Upper lobe of left lung (tissue), 6 donors: Measurements from ENCODE around the gene RNU5D-1. TPM values are rescaled to one million over a fixed set of nuclear protein-coding genes. Genes with fewer than 3 reads are reported as not detected.

Source experiments
- ATAC-seq, 2 donors: fragments of 200-7000 bp; cut with Tn5 transposase; one replicate each; pipeline ENCODE4 v1.9.1; 2022; ENCODE audit warnings: mild to moderate bottlenecking in 2 of 2, moderate library complexity in 2 of 2; ENCODE audit not compliant: low FRiP score in 2 of 2
- DNase-seq, 2 donors: peaks; one replicate each; pipeline ENCODE4 v3.0.0-alpha.2; 2019 to 2020
- H3K27ac ChIP-seq, 4 donors: fragments of 200-600 bp; sonication (generic); one replicate each; pipeline ENCODE4 v1.5.1; 2016 to 2019
- H3K27me3 ChIP-seq, 4 donors: fragments of 200-600 bp; sonication (generic); one replicate each; pipeline ENCODE4 v1.5.1; 2017 to 2019
- H3K36me3 ChIP-seq, 4 donors: fragments of 200-600 bp; sonication (generic); one replicate each; pipeline ENCODE4 v1.5.1; 2016 to 2019
- H3K4me1 ChIP-seq, 4 donors: fragments of 200-600 bp; sonication (generic); one replicate each; pipeline ENCODE4 v1.5.1; 2018 to 2019
- H3K4me3 ChIP-seq, 4 donors: fragments of 200-600 bp; sonication (generic); one replicate each; pipeline ENCODE4 v1.5.1; 2017 to 2019; ENCODE audit warnings: mild to moderate bottlenecking in 2 of 4, moderate library complexity in 1 of 4
- H3K9me3 ChIP-seq, 4 donors: fragments of 200-600 bp; sonication (generic); one replicate each; pipeline ENCODE4 v1.5.1; 2018 to 2019
- CTCF ChIP-seq, 6 experiments: fragments of 450-650 bp in 4 of 6; fragments of 200-600 bp in 2 of 6; sonication (generic) in 2 of 6; IDR thresholded peaks; one replicate each; pipeline ENCODE4 v1.5.1; 2016 to 2019; ENCODE audit warnings: antibody characterized with exemption in 6 of 6
- EP300 ChIP-seq, 4 donors: sonication (generic); formaldehyde crosslinking; IDR thresholded peaks; one replicate each; pipeline ENCODE4 v1.5.1; 2017; ENCODE audit warnings: antibody characterized with exemption in 4 of 4, control low read depth in 2 of 4
- POLR2A ChIP-seq, 4 donors: fragments of 450-650 bp; IDR thresholded peaks; one replicate each; pipeline ENCODE4 v1.5.1; 2016 to 2017; ENCODE audit warnings: antibody characterized with exemption in 4 of 4, mild to moderate bottlenecking in 2 of 4
- POLR2AphosphoS5 ChIP-seq, 2 donors: sonication (generic); formaldehyde crosslinking; IDR thresholded peaks; one replicate each; pipeline ENCODE4 v1.5.1; 2017; ENCODE audit warnings: antibody characterized with exemption in 2 of 2
- WGBS, 2 donors: methylation state at CpG; one replicate each; pipeline ENCODE4 v1.1.5; 2017 to 2018; 5-methylcytosine and 5-hydroxymethylcytosine counted together
- total RNA-seq, 6 donors: library from RNA; depleted of rRNA in 4 of 6; stranded (reverse); fragments of >200 nt in 4 of 6; gene quantifications; one replicate each; pipeline versions ENCODE4 v1.1.0 to v1.2.1, GENCODE V29; 2016 to 2021
- donor health status: DM: no; HTN: no; CAD: no; lungs with moderate emphysema.
- donor health status: DM: no; HTN: yes; CAD: no; lungs with severe emphysema.

Gene RNU5D-1
- total RNA-seq, result not detected

- no peaks in the 10 kb centered on the region for H3K36me3 ChIP-seq
- peak; percentile 96 for ATAC-seq
- 1 to 2% methylated on average over 19 of the region's 19 CpGs for WGBS, 2 donors
- peaks cover 13 to 25% (median 15%) of the 10 kb centered on the region in 4 donors for H3K4me1 ChIP-seq
- TF ChIP-seq CTCF (IDR thresholded peaks at IDR 0.05), result peak; percentile 68 to 87 (median 78)
- TF ChIP-seq POLR2A (IDR thresholded peaks at IDR 0.05), result peak; percentile 71 to 97 (median 82)
- peak in 1 of 4 donors; percentile 45 for TF ChIP-seq EP300 (IDR thresholded peaks at IDR 0.05)
- peak; percentile 84 to 99 for TF ChIP-seq POLR2AphosphoS5 (IDR thresholded peaks at IDR 0.05)
- peak within 1 kb of the TSS; percentile 86 to 89 (median 88) for H3K27ac ChIP-seq
- H3K9me3 ChIP-seq, result no peaks in the 10 kb centered on the region
- H3K4me3 ChIP-seq, result peak within 1 kb of the TSS in 3 of 4 donors; percentile 9 to 34 (median 24)
- no peaks in the 10 kb centered on the region for H3K27me3 ChIP-seq
- DNase-seq, result peak in 1 of 2 donors; percentile 95
These were observed at the start of gene RNU5D-1 for GRCh38 chr1:44730741-44731512. Gene RNU5D-1, minus strand, starts transcription at chr1:44731170.

- ATAC-seq (no peak), DNase-seq (no peak)
- no peaks in the 10 kb centered on the region for H3K9me3 ChIP-seq
- 94 to 97% methylated on average over 14 of the region's 14 CpGs for WGBS, 2 donors
- TF ChIP-seq POLR2A (IDR thresholded peaks at IDR 0.05), result no peak
- peaks cover 11 to 62% (median 45%) of the 10 kb centered on the region in 4 donors for H3K36me3 ChIP-seq
- H3K4me3 ChIP-seq, result no peak overlapping the region
- H3K27me3 ChIP-seq, result no peaks in the 10 kb centered on the region
- peaks cover 32 to 48% (median 38%) of the 10 kb centered on the region in 4 donors for H3K4me1 ChIP-seq
- no peak overlapping the region for H3K27ac ChIP-seq
These were observed 49.7 kb upstream of the RNU5D-1 start for GRCh38 chr1:44780583-44781121.

GRCh38 chr1:44778705-44779576, 48.0 kb upstream of the RNU5D-1 start:
- H3K36me3 ChIP-seq, result peaks cover 11 to 62% (median 45%) of the 10 kb centered on the region in 4 donors
- H3K27me3 ChIP-seq, result no peaks in the 10 kb centered on the region
- no peak overlapping the region for H3K27ac ChIP-seq
- H3K9me3 ChIP-seq, result no peaks in the 10 kb centered on the region
- H3K4me3 ChIP-seq, result no peak overlapping the region
- peaks cover 22 to 38% (median 30%) of the 10 kb centered on the region in 4 donors for H3K4me1 ChIP-seq
- 90 to 98% methylated on average over 6 of the region's 6 CpGs for WGBS, 2 donors
- ATAC-seq (no peak), DNase-seq (no peak)
- TF ChIP-seq CTCF (IDR thresholded peaks at IDR 0.05) (no peak), POLR2AphosphoS5 (IDR thresholded peaks at IDR 0.05) (no peak), POLR2A (IDR thresholded peaks at IDR 0.05) (no peak), EP300 (IDR thresholded peaks at IDR 0.05) (no peak)

- no peak for DNase-seq
- no peaks in the 10 kb centered on the region for H3K27me3 ChIP-seq
- ATAC-seq, result no peak
- TF ChIP-seq CTCF (IDR thresholded peaks at IDR 0.05), result no peak
- TF ChIP-seq POLR2AphosphoS5 (IDR thresholded peaks at IDR 0.05), result no peak
- no peak for TF ChIP-seq EP300 (IDR thresholded peaks at IDR 0.05)
- no peak for TF ChIP-seq POLR2A (IDR thresholded peaks at IDR 0.05)
- H3K4me1 ChIP-seq, result peaks cover 16 to 33% (median 24%) of the 10 kb centered on the region in 4 donors
- peaks cover 11 to 62% (median 45%) of the 10 kb centered on the region in 4 donors for H3K36me3 ChIP-seq
- peak overlapping the region in 1 of 4 donors; percentile 91 for H3K4me3 ChIP-seq
- no peaks in the 10 kb centered on the region for H3K9me3 ChIP-seq
- 70 to 72% methylated on average over 13 of the region's 13 CpGs for WGBS, 2 donors
- no peak overlapping the region for H3K27ac ChIP-seq
These were observed 47.1 kb upstream of the RNU5D-1 start for GRCh38 chr1:44777969-44778635.
